ENCODE data around the gene CDC42EP3.

Gene CDC42EP3

DNA sequence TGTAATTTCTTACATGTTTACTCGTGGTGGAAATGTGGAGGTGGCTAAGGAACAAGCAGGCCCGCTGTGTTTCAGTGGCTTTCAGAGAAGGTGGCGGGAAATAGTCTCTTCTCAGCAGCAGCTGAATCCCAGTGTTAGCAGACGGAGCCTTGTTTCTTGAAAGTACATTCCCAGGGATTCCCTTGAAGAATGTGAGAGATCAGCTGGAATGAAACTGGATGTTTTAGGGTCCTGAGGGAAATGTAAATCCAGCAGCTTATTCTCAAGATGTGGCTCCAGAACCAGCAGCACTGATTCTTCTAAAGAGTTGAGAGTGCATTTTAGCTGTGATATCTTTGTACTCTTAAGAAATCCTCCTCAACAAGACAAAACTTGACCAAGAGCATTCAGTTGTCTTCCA lies 59.1 kb downstream of the CDC42EP3 start:
- DNase-seq, result no peak
- no peaks in the 10 kb centered on the region for H4K20me1 ChIP-seq (ENCODE audit: insufficient read depth, low read length)
- no peak for TF ChIP-seq EZH2 (optimal IDR thresholded peaks at IDR 0.05; ENCODE audit: low read depth, low read length)
- no peak for TF ChIP-seq CTCF (IDR thresholded peaks at IDR 0.05; ENCODE audit: low read length)
- TF ChIP-seq EZH2phosphoT487 (IDR thresholded peaks at IDR 0.05; ENCODE audit: low read length), result no peak
- H3K9me3 ChIP-seq (replicated peaks; ENCODE audit: insufficient read depth, low read length), result no peaks in the 10 kb centered on the region
- H3K9me2 ChIP-seq (replicated peaks; ENCODE audit: insufficient read depth, low read length), result no peaks in the 10 kb centered on the region
- H3F3A ChIP-seq (ENCODE audit: insufficient read depth, low read length), result peaks cover 14% of the 10 kb centered on the region
- H3K27me3 ChIP-seq (replicated peaks; ENCODE audit: insufficient read depth, low read length), result no peaks in the 10 kb centered on the region
- no peak overlapping the region for H3K4me2 ChIP-seq (ENCODE audit: low read depth, low read length)
- H3K27ac ChIP-seq (ENCODE audit: low read length), result no peak overlapping the region
- H3K4me3 ChIP-seq (ENCODE audit: low read length), result no peak overlapping the region
- H3K79me2 ChIP-seq (ENCODE audit: low read length), result no peaks in the 10 kb centered on the region
- peaks cover 21% of the 10 kb centered on the region for H3K4me1 ChIP-seq (ENCODE audit: low read length)
- no peak overlapping the region for H3K9ac ChIP-seq (ENCODE audit: low read length)
- H3K36me3 ChIP-seq (replicated peaks; ENCODE audit: insufficient read depth, low read length), result no peaks in the 10 kb centered on the region
- no peak overlapping the region for H2AFZ ChIP-seq (ENCODE audit: low read length)

DNA sequence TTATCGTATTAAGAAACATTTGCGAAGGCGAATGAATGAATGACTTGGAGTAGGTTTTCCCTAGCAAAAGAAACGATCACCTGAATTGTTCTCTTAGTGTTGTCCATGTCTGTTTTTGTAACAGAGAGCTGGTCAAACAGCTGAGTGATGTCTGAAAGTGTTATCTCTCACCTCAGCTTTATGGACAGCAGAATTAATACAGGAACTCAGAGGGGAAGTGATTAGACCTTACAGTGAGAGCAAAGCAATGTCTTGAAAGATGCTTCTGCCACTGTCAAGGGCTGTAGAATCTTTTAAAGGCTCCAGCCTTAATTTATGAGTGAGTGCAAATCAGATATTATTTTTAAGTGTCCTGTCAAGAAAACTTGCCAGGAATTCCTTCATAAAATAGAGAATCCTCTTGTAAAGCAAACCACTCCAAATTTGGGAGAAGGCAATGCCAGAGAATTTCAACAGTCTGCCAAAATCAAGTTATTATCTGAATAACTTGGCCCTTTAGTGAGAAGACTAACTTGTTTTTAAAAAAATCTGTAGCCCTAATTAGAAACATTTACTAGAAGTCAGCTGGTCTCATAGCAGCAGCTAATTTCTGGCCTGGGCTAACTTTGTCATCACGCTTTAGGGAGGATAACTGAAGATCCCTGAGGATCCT lies 60.7 kb downstream of the CDC42EP3 start:
- Histone ChIP-seq H3F3A (ENCODE audit: insufficient read depth, low read length) (no peaks in the 10 kb centered on the region), H3K9me3 (replicated peaks; ENCODE audit: insufficient read depth, low read length) (no peaks in the 10 kb centered on the region), H4K20me1 (ENCODE audit: insufficient read depth, low read length) (no peaks in the 10 kb centered on the region), H3K27me3 (replicated peaks; ENCODE audit: insufficient read depth, low read length) (no peaks in the 10 kb centered on the region), H3K27ac (ENCODE audit: low read length) (no peak overlapping the region), H2AFZ (ENCODE audit: low read length) (no peak overlapping the region), H3K36me3 (replicated peaks; ENCODE audit: insufficient read depth, low read length) (no peaks in the 10 kb centered on the region), H3K9me2 (replicated peaks; ENCODE audit: insufficient read depth, low read length) (no peaks in the 10 kb centered on the region), H3K79me2 (ENCODE audit: low read length) (no peaks in the 10 kb centered on the region), H3K4me2 (ENCODE audit: low read depth, low read length) (no peak overlapping the region), H3K4me1 (ENCODE audit: low read length) (peaks cover 5% of the 10 kb centered on the region), H3K9ac (ENCODE audit: low read length) (no peak overlapping the region), H3K4me3 (ENCODE audit: low read length) (no peak overlapping the region)
- DNase-seq, result no peak
- TF ChIP-seq EZH2 (optimal IDR thresholded peaks at IDR 0.05; ENCODE audit: low read depth, low read length) (no peak), CTCF (IDR thresholded peaks at IDR 0.05; ENCODE audit: low read length) (no peak), EZH2phosphoT487 (IDR thresholded peaks at IDR 0.05; ENCODE audit: low read length) (no peak)

DNA sequence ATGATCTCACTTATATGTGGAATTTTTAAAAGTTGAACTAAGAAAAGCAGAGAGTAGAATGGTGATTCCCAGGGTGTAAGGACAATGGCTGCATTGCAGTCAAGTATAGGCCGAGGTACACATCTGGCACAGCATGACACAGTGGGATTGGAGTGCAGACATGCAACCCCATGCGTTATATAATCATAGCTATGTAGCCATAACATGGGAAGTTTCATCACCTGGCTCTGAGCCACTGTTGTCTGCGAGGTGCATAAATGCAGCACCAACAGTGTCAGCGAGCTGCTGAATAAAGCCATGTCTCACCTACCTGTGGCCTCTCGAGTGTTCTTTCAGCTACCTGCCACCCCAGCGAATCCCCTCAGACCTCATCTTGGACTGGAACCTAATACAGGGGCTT lies 61.7 kb downstream of the CDC42EP3 start:
- Histone ChIP-seq H3K9ac (ENCODE audit: low read length) (no peak overlapping the region), H3K27ac (ENCODE audit: low read length) (no peak overlapping the region), H3K4me3 (ENCODE audit: low read length) (no peak overlapping the region), H3K36me3 (replicated peaks; ENCODE audit: insufficient read depth, low read length) (no peaks in the 10 kb centered on the region), H3K4me1 (ENCODE audit: low read length) (no peaks in the 10 kb centered on the region), H3K4me2 (ENCODE audit: low read depth, low read length) (no peak overlapping the region), H3F3A (ENCODE audit: insufficient read depth, low read length) (no peaks in the 10 kb centered on the region), H3K79me2 (ENCODE audit: low read length) (no peaks in the 10 kb centered on the region), H3K9me3 (replicated peaks; ENCODE audit: insufficient read depth, low read length) (no peaks in the 10 kb centered on the region), H3K27me3 (replicated peaks; ENCODE audit: insufficient read depth, low read length) (no peaks in the 10 kb centered on the region), H4K20me1 (ENCODE audit: insufficient read depth, low read length) (no peaks in the 10 kb centered on the region), H2AFZ (ENCODE audit: low read length) (no peak overlapping the region), H3K9me2 (replicated peaks; ENCODE audit: insufficient read depth, low read length) (no peaks in the 10 kb centered on the region)
- TF ChIP-seq CTCF (IDR thresholded peaks at IDR 0.05; ENCODE audit: low read length), result no peak
- TF ChIP-seq EZH2 (optimal IDR thresholded peaks at IDR 0.05; ENCODE audit: low read depth, low read length), result no peak
- no peak for TF ChIP-seq EZH2phosphoT487 (IDR thresholded peaks at IDR 0.05; ENCODE audit: low read length)
- no peak for DNase-seq

Data from MM.1S (cell line).